Motor neuron (in vitro differentiated cells): ENCODE data around the gene SEC61B. TPM values are rescaled to one million over a fixed set of nuclear protein-coding genes. Genes with fewer than 3 reads are reported as not detected.

ENCODE experiments used
- ATAC-seq, 8 experiments: fragments of 200-7000 bp; cut with Tn5 transposase; replicated peaks in 6 of 8; 2 replicates each; pipeline ENCODE4 v1.8.0; 2021; ENCODE audit warnings: mild to moderate bottlenecking in 8 of 8, moderate library complexity in 8 of 8
- H3K27ac ChIP-seq, 2 donors: fragments of 250-450 bp; sonication (Bioruptor Pico); 2 replicates each; pipeline ENCODE4 v1.9.0; 2021; ENCODE audit warnings: antibody characterized with exemption in 2 of 2, mild to moderate bottlenecking in 2 of 2, moderate library complexity in 1 of 2
- H3K4me1 ChIP-seq, 2 donors: fragments of 250-450 bp; sonication (Bioruptor Pico); replicated peaks in 1 of 2; 2 replicates each; pipeline ENCODE4 v1.6.1; 2021; ENCODE audit warnings: antibody characterized with exemption in 2 of 2, mild to moderate bottlenecking in 2 of 2, moderate library complexity in 1 of 2
- H3K4me3 ChIP-seq, 5 donors: fragments of 250-450 bp; sonication (Bioruptor Pico); 2 replicates each; pipeline ENCODE4 v1.9.0; 2021; ENCODE audit warnings: antibody characterized with exemption in 5 of 5, mild to moderate bottlenecking in 5 of 5, moderate library complexity in 4 of 5
- WGBS, 10 experiments: fragments of 450-650 bp; shearing (Covaris generic); methylation state at CpG; one replicate each; pipeline ENCODE4 v1.0.0; 2022; 5-methylcytosine and 5-hydroxymethylcytosine counted together
- in situ Hi-C, 9 experiments: fragments of 400-800 bp; cut with MboI; loops; one replicate each; pipeline ENCODE4 v1.15.0; 2021; ENCODE audit warnings: low sequenced_read_pairs in 9 of 9, low pct_unique_long_range_greater_than_20kb in 2 of 9; ENCODE audit not compliant: unreplicated experiment in 9 of 9
- total RNA-seq, 8 experiments: library from RNA; unstranded; fragments of 300-600 nt; gene quantifications; 2 replicates each; pipeline versions ENCODE4 v1.2.3 to v1.2.4, GENCODE V29; 2022

The SEC61B gene
- total RNA-seq, 8 experiments from 2014 or later, result 194 to 412 (median 285) TPM

DNA sequence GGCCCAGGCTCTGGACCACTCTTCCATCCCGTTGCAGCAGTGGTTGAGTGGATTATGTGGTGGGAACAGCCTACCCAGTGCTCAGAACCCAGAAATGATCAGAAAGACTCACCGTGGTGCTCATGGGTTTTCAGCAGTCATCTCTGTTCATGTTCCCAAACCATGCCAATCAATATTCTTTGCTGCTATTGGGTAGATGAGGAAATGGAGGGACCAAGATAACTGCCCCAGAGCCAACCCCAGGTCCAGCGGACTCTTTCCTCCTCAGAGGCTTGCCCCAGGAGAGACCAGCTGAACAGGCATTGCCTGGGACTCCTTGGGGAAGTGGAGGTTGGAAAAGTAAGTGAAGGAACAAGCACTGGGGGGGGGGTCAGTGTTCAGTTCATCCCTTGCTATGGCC lies 38.5 kb upstream of the SEC61B start:
- no peak overlapping the region for H3K4me3 ChIP-seq
- peaks cover 18 to 20% of the 10 kb centered on the region in 2 donors for H3K4me1 ChIP-seq
- in situ Hi-C loops, result loop anchor here in 3 of 9 experiments (10.0 to 25.0 kb wide), 4 partner anchors 629 to 1404 kb away; partner anchors contain the start of genes CAVIN4 (in 1 of the 3) and NR4A3 (in 1 of the 3)
- peak overlapping the region in 1 of 2 donors; percentile 54 for H3K27ac ChIP-seq
- 80 to 100% (median 92%) methylated on average over 1 to 2 of the region's 3 CpGs; no CpG with 5 or more reads in 4 of the 10 experiments for WGBS, 10 experiments
- ATAC-seq, result no peak

DNA sequence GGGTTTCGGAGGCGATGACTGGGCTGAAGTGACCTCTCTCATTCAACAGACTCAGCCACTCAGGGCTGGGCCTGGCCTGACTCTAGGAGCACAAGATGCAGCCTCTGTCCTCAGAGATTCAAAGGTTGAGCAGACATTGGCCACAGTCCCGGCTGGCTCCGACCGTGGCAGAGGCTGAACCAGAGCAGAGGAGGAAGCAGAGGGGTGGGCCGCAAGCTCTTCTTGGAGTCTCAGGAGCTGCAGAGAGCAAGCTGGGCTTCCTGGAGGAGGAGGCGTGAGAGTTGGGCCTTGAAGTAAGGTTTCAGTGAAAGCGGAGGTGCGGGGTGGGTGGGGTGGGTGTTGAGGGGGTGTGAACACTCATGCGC lies 38.0 kb upstream of the SEC61B start:
- H3K4me3 ChIP-seq, result no peak overlapping the region
- in situ Hi-C loops, result loop anchor here in 3 of 9 experiments (10.0 to 25.0 kb wide), 4 partner anchors 628 to 1403 kb away; partner anchors contain the start of genes CAVIN4 (in 1 of the 3) and NR4A3 (in 1 of the 3)
- ATAC-seq, result no peak
- H3K4me1 ChIP-seq, result peaks cover 20% of the 10 kb centered on the region in 2 donors
- 20 to 100% (median 60%) methylated on average over 1 to 5 of the region's 10 CpGs; no CpG with 5 or more reads in 5 of the 10 experiments for WGBS, 10 experiments
- peak overlapping the region; percentile 26 to 42 for H3K27ac ChIP-seq

DNA sequence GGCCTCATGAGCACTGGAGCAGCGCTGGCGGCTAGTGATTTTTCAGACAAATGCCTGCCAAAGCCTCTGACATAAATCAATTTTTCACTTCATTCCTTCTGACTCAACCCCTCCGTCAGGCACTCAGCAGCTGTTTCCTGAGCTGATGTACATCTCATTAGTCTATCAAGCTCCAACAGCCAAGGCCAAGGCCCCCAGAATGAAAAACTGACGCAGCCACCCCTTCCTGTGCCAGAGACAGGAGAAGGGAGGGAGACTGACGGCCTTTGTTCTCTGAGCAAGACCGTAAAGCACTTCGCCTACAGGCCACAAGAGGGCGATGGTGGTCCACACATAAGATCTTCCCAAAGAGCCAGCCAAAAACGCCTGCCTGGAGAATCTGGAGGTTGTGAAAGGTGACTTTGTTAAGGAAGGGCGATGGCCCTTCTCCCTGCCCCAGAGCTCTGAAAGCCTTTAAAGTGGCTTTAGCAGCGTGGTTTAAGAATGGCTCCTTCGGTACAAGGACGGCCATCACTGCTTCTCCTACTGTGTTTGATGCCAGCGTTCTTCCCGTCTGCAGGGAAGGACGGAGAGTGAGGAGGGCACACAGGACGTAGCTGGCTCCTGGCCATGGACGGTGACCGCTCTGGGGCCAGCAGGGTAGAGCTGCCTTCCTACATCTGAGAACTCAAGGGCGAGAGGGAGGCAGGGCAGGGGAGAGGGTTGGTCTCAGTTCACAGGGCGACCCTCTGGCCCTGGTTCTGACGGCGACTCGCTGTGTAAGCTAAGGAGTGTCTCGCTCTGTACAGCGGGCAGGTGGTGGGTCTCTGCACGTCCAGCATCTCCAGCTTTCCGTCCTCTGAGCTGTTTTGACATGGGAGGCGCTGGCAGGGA lies 37.4 kb upstream of the SEC61B start:
- Histone ChIP-seq H3K4me1 (peaks cover 20 to 26% of the 10 kb centered on the region in 2 donors), H3K4me3 (no peak overlapping the region), H3K27ac (peak overlapping the region; percentile 26 to 42)
- peak; percentile 90 to 99 (median 96) for ATAC-seq
- WGBS, 10 experiments, result 4 to 72% (median 32%) methylated on average over 2 to 15 of the region's 29 CpGs; no CpG with 5 or more reads in 3 of the 10 experiments
- in situ Hi-C loops, result loop anchor here in 3 of 9 experiments (10.0 to 25.0 kb wide), 4 partner anchors 628 to 1403 kb away; partner anchors contain the start of genes CAVIN4 (in 1 of the 3) and NR4A3 (in 1 of the 3)

DNA sequence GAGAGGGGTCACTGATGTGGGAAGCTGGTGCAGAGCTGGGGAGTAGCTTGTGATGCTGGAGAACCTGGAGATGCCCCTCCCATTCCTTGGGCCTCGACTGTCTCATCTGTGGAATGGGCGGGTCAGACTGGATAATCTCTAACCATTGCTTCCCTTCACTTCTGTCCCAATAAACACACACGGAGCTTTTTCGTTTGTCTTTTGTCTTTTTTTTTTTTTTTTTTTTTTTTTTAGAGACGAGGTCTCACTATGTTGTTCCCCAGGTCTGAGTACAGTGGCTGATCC lies 36.8 kb upstream of the SEC61B start:
- in situ Hi-C loops, result loop anchor here in 3 of 9 experiments (10.0 to 25.0 kb wide), 4 partner anchors 627 to 1402 kb away; partner anchors contain the start of genes CAVIN4 (in 1 of the 3) and NR4A3 (in 1 of the 3)
- Histone ChIP-seq H3K27ac (peak overlapping the region in 1 of 2 donors; percentile 2), H3K4me3 (no peak overlapping the region), H3K4me1 (peaks cover 20 to 27% of the 10 kb centered on the region in 2 donors)
- no peak for ATAC-seq
- 52 to 100% (median 80%) methylated on average over 1 to 5 of the region's 5 CpGs; no CpG with 5 or more reads in 3 of the 10 experiments for WGBS, 10 experiments

DNA sequence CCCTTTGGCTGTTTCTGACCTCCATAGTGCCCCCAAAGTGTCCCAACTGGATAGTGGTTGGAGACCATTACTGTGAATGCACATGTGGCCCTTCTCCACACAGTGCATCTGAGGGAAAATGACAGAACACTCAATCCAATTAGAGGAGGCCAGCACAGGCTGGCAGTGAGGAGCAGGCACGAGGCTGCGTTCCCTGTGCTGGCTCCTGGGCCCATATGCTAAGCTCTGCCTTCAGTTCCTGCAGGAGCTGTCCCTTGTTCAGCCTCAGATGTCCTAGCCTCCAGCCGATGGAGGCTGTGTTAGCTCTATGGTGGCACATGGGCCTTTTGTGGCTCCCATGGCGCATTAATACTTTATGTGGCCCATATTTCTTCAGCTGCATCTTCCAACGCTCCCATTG lies 36.1 kb upstream of the SEC61B start:
- 57 to 96% (median 83%) methylated on average over 2 to 5 of the region's 5 CpGs; no CpG with 5 or more reads in 3 of the 10 experiments for WGBS, 10 experiments
- Histone ChIP-seq H3K27ac (no peak overlapping the region), H3K4me3 (no peak overlapping the region), H3K4me1 (peaks cover 20 to 27% of the 10 kb centered on the region in 2 donors)
- in situ Hi-C loops, result loop anchor here in 3 of 9 experiments (10.0 to 25.0 kb wide), 4 partner anchors 626 to 1401 kb away; partner anchors contain the start of genes CAVIN4 (in 1 of the 3) and NR4A3 (in 1 of the 3)
- ATAC-seq, result no peak

DNA sequence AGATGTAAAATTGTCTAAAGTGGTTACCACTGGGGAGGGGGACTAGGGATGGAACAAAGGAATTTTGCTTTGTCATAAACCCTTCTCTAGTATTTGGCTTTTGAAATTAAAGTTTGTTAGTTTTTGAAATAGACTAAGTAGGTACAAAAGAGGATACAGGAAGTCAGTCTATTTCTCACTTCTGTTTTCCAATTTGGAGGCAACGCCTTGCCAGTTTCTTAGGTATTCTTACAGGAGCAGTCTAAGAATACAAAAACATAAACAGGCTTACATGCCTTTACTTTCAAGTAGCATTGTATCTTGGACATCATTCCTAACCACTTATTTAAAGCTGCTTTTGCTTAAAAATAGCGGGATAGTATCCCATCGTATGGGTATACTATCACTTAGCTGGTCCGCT lies 34.8 kb upstream of the SEC61B start:
- H3K27ac ChIP-seq, result no peak overlapping the region
- H3K4me1 ChIP-seq, result peaks cover 20 to 27% of the 10 kb centered on the region in 2 donors
- in situ Hi-C loops, result loop anchor here in 3 of 9 experiments (10.0 to 25.0 kb wide), 4 partner anchors 625 to 1400 kb away; partner anchors contain the start of genes CAVIN4 (in 1 of the 3) and NR4A3 (in 1 of the 3)
- H3K4me3 ChIP-seq, result no peak overlapping the region
- WGBS, 10 experiments, result 57 to 100% (median 87%) methylated on average over 1 to 4 of the region's 4 CpGs; no CpG with 5 or more reads in 2 of the 10 experiments
- no peak for ATAC-seq

DNA sequence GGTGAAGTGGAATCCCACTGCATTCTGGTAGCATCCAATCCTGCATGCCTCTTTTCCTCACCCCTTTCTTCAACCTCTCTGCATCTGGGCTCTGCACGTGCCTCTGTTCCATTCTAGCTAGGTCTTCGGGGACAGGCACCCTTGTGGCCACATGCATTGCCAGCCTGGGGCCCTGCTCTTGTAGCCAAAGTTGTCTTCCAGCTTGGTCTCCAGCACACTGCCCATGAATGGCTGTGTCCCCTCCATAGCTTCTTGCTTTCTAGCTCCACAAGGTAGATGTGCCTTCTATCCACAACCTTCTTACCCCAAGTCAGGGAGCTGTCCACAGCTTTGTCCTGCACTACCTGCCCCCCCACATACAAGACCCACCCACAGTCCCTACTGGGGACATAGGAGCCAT lies 32.9 kb upstream of the SEC61B start:
- H3K4me1 ChIP-seq, result peaks cover 8 to 16% of the 10 kb centered on the region in 2 donors
- in situ Hi-C loops, result loop anchor here in 3 of 9 experiments (10.0 to 25.0 kb wide), 4 partner anchors 623 to 1398 kb away; partner anchors contain the start of genes CAVIN4 (in 1 of the 3) and NR4A3 (in 1 of the 3)
- H3K4me3 ChIP-seq, result no peak overlapping the region
- H3K27ac ChIP-seq, result no peak overlapping the region
- ATAC-seq, result no peak
- WGBS, 10 experiments, result 56 to 100% (median 80%) methylated on average over 1 to 2 of the region's 2 CpGs; no CpG with 5 or more reads in 7 of the 10 experiments

DNA sequence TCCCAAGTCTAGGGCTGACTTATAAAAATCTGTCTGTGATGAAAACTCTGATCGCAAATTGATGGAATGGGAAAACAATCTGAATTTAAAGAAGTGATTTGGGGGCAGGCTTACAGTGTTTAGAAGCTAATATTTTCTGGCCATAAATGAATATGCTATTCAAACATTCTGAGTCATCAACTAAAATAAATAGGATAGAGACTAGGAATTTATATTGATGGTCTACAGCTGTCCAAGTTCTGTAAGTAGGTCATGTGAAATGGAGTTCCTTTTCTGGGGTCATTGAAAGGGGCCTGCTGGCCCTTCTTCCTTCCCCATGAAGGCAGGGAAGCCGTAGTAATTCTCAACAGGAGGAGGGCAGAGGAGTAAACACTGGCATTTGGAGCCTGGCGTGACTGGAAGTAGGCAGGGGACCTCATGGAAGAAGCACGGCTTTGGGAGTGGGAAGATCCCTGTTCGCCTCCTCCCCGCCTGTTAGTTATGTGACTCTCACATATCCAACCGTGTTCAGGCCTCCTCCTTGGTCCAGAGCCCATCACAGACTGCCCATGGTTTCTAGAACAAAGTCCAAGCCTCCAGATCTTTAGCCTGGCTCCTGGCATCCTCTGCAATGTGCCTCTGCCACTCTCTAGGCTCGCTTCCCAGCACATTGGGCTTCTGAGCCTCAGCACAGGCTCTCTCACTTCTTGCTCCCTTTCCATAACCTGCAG lies 32.0 kb upstream of the SEC61B start:
- no peak overlapping the region for H3K27ac ChIP-seq
- 28 to 95% (median 71%) methylated on average over 1 to 8 of the region's 8 CpGs for WGBS, 10 experiments
- peaks cover 2 to 10% of the 10 kb centered on the region in 2 donors for H3K4me1 ChIP-seq
- in situ Hi-C loops, result loop anchor here in 3 of 9 experiments (10.0 to 25.0 kb wide), 4 partner anchors 622 to 1397 kb away; partner anchors contain the start of genes CAVIN4 (in 1 of the 3) and NR4A3 (in 1 of the 3)
- ATAC-seq, result peak in 5 of 8 experiments; percentile 24 to 68 (median 43)
- H3K4me3 ChIP-seq, result no peak overlapping the region

DNA sequence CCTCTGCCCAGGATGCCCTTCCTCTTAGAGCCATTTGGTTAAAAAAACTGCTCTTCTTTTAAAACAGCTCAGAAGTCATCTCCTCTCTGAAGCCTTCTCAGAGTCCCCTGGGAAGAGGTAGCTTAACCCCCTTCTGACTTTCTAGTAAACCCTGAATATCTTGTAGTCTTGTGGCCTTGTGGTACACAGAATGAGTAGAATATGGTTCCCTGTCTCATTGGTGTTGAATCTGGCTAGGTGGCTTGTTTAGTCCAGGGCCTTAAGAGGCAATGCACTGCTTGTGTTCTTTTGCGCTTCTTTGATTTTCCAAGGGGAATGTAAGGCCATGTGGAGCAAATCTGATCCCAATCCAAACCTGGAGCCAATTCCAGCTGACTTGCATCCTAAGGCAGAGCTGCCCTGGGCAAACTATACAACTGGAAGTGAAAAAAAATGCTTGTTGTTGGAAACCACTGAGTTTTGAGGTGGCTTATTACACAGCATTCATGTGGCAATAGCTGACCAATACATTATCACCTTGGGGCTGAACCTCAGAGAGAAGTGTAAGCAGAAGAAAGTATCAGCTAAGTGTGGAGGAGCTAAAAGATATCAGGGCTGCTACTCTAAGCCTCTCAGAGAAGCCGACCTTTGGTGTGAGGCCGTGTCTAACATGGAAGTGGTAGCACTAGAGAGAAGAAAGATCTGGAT lies 31.3 kb upstream of the SEC61B start:
- in situ Hi-C loops, result loop anchor here in 3 of 9 experiments (25.0 kb wide), 3 partner anchors 622 to 1397 kb away; partner anchors contain the start of genes CAVIN4 (in 1 of the 3) and NR4A3 (in 1 of the 3)
- WGBS, 10 experiments, result 33 to 100% (median 77%) methylated on average over 1 to 3 of the region's 3 CpGs; no CpG with 5 or more reads in 4 of the 10 experiments
- no peak for ATAC-seq
- H3K4me1 ChIP-seq, result peaks cover 0 to 9% of the 10 kb centered on the region in 2 donors
- H3K27ac ChIP-seq, result no peak overlapping the region
- no peak overlapping the region for H3K4me3 ChIP-seq

DNA sequence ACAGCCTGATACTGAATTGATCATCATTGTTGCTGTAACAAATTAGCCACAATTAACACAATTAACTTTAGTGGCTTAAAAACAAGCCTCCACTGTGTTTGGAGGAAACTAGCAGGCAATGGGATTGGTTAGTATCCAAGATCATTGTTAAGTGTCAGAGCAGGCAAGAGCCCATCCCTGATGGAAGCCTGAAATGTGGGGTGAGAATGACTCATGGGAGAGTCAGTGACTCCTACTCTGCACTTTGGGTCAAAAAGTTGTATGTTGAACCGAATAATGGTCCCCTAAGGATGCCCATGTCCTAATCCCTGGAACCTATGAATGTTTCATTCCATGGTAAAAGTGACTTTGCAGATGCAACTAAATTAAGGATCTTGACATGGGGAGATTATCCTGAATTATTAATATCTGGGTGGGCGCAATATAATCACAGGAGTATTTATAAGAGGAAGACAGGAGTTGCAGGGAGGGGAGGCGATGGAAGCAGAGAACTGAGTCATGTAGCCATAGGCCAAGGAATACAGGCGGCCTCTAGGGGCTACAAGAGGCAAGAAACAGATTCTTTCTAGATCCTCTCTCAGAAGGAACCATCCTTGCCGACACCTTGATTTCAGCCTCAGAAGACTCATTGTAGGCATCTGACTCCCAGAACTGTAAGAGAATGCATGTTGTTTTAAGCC lies 29.2 kb upstream of the SEC61B start:
- no peak overlapping the region for H3K27ac ChIP-seq
- peak in 2 of 8 experiments; percentile 23 to 36 for ATAC-seq
- H3K4me1 ChIP-seq, result peaks cover 0 to 9% of the 10 kb centered on the region in 2 donors
- WGBS, 10 experiments, result 40 to 86% (median 74%) methylated on average over 2 to 5 of the region's 5 CpGs; no CpG with 5 or more reads in 2 of the 10 experiments
- in situ Hi-C loops, result loop anchor here in 3 of 9 experiments (25.0 kb wide), 3 partner anchors 619 to 1394 kb away; partner anchors contain the start of genes CAVIN4 (in 1 of the 3) and NR4A3 (in 1 of the 3)
- H3K4me3 ChIP-seq, result no peak overlapping the region

DNA sequence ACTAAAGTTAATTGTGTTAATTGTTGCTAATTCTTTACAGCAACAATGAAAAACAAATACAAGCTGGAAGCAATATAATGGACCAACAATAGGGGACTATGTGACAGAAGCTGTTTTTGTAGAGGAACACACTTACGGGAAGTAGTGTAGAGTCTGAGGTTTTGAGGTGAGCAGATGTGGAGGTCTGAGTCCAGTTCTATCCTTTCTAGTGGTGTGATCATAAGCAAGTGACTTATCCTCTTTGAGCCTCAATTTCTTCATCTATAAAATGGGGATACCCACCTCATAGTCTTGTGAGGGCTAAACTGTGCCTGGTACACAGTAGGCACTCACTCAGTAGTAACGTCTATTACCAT lies 28.6 kb upstream of the SEC61B start:
- no peak overlapping the region for H3K4me3 ChIP-seq
- no peak for ATAC-seq
- H3K27ac ChIP-seq, result no peak overlapping the region
- H3K4me1 ChIP-seq, result peaks cover 0 to 9% of the 10 kb centered on the region in 2 donors
- in situ Hi-C loops, result loop anchor here in 3 of 9 experiments (25.0 kb wide), 3 partner anchors 619 to 1394 kb away; partner anchors contain the start of genes CAVIN4 (in 1 of the 3) and NR4A3 (in 1 of the 3)
- 33 to 100% (median 66%) methylated on average over 1 to 2 of the region's 2 CpGs; no CpG with 5 or more reads in 3 of the 10 experiments for WGBS, 10 experiments
